Liver (tissue), 3 donors: ENCODE results near the gene SLC22A5.

ENCODE experiments used
- MAX ChIP-seq: IDR thresholded peaks from 2 replicates; pipeline ENCODE4 v1.6.1; 2016; ENCODE audit warnings: antibody characterized with exemption
- SP1 ChIP-seq: IDR thresholded peaks from 2 replicates; pipeline ENCODE4 v1.6.1; 2018; ENCODE audit warnings: antibody characterized with exemption, mild to moderate bottlenecking
- YY1 ChIP-seq: IDR thresholded peaks from 2 replicates; pipeline ENCODE4 v1.6.1; 2016; ENCODE audit warnings: antibody characterized with exemption, mild to moderate bottlenecking
- TF ChIP-seq, protein P1 (sequence below): fragments of 150-350 bp; IDR thresholded peaks from 2 replicates; pipeline ENCODE4 v1.5.1; 2017; ENCODE audit warnings: improper control_type of control experiment, low read depth, low read length; ENCODE audit not compliant: missing input control
- TF ChIP-seq, protein P2 (sequence below): IDR thresholded peaks from 2 replicates; pipeline ENCODE4 v1.6.1; 2016; ENCODE audit warnings: antibody characterized with exemption
- donor health status: healthy.
- donor health status: healthy.

- TF ChIP-seq, protein P1, sequence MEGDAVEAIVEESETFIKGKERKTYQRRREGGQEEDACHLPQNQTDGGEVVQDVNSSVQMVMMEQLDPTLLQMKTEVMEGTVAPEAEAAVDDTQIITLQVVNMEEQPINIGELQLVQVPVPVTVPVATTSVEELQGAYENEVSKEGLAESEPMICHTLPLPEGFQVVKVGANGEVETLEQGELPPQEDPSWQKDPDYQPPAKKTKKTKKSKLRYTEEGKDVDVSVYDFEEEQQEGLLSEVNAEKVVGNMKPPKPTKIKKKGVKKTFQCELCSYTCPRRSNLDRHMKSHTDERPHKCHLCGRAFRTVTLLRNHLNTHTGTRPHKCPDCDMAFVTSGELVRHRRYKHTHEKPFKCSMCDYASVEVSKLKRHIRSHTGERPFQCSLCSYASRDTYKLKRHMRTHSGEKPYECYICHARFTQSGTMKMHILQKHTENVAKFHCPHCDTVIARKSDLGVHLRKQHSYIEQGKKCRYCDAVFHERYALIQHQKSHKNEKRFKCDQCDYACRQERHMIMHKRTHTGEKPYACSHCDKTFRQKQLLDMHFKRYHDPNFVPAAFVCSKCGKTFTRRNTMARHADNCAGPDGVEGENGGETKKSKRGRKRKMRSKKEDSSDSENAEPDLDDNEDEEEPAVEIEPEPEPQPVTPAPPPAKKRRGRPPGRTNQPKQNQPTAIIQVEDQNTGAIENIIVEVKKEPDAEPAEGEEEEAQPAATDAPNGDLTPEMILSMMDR: no peak
- TF ChIP-seq YY1 (no peak), SP1 (no peak), MAX (no peak)
- TF ChIP-seq, protein P2, sequence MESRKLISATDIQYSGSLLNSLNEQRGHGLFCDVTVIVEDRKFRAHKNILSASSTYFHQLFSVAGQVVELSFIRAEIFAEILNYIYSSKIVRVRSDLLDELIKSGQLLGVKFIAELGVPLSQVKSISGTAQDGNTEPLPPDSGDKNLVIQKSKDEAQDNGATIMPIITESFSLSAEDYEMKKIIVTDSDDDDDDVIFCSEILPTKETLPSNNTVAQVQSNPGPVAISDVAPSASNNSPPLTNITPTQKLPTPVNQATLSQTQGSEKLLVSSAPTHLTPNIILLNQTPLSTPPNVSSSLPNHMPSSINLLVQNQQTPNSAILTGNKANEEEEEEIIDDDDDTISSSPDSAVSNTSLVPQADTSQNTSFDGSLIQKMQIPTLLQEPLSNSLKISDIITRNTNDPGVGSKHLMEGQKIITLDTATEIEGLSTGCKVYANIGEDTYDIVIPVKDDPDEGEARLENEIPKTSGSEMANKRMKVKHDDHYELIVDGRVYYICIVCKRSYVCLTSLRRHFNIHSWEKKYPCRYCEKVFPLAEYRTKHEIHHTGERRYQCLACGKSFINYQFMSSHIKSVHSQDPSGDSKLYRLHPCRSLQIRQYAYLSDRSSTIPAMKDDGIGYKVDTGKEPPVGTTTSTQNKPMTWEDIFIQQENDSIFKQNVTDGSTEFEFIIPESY: no peak
Measured at GRCh38 chr5:132424167-132424880, 54.8 kb downstream of the SLC22A5 start.
